HepG2 (cell line): ENCODE measurements around the gene ANK3. TPM values are rescaled to one million over a fixed set of nuclear protein-coding genes. Genes with fewer than 3 reads are reported as not detected.

Experiments used
- AGO1 ChIP-seq: fragments of 200-400 bp; formaldehyde crosslinking; IDR thresholded peaks from 2 replicates; pipeline ENCODE4 v1.6.1; 2017; ENCODE audit warnings: mild to moderate bottlenecking, low read depth, low read length, moderate library complexity; ENCODE audit not compliant: poor library complexity, severe bottlenecking
- ARHGAP35 ChIP-seq: sonication (generic); formaldehyde crosslinking; IDR thresholded peaks from 2 replicates; pipeline ENCODE4 v1.9.0; 2022; ENCODE audit warnings: mild to moderate bottlenecking, inconsistent platforms, moderate library complexity, missing genetic modification reagents, borderline replicate concordance
- DBP ChIP-seq: sonication (generic); formaldehyde crosslinking; IDR thresholded peaks from 2 replicates; pipeline ENCODE4 v1.4.0; 2020; ENCODE audit warnings: missing genetic modification reagents; ENCODE audit errors: not compliant biosample characterization
- FOSL1 ChIP-seq: sonication (generic); formaldehyde crosslinking; IDR thresholded peaks from 2 replicates; pipeline ENCODE4 v1.9.0; 2021; ENCODE audit warnings: missing genetic modification reagents, borderline replicate concordance
- KDM4B ChIP-seq: sonication (generic); formaldehyde crosslinking; IDR thresholded peaks from 2 replicates; pipeline ENCODE4 v1.4.0; 2020; ENCODE audit warnings: missing genetic modification reagents
- RARA ChIP-seq: IDR thresholded peaks from 2 replicates; pipeline ENCODE4 v1.6.1; 2016; ENCODE audit warnings: missing genetic modification reagents, missing compliant biosample characterization
- SMARCC2 ChIP-seq: fragments of 450-650 bp; IDR thresholded peaks from 2 replicates; pipeline ENCODE4 v1.6.1; 2017; ENCODE audit warnings: antibody characterized with exemption, mild to moderate bottlenecking
- SNRNP70 ChIP-seq: fragments of 200-400 bp; formaldehyde crosslinking; IDR thresholded peaks from 2 replicates; pipeline ENCODE4 v1.6.1; 2017; ENCODE audit warnings: mild to moderate bottlenecking, low read depth, low read length, moderate library complexity
- SOX13 ChIP-seq, 3 experiments: fragments of 450-650 bp in 1 of 3; sonication (generic) in 1 of 3; formaldehyde crosslinking in 1 of 3; IDR thresholded peaks in 2 of 3; conservative IDR thresholded peaks in 1 of 3; 2 replicates each; pipeline versions ENCODE4 v1.5.0 to v1.6.1; 2016 to 2020; ENCODE audit warnings: antibody characterized with exemption in 1 of 3, mild to moderate bottlenecking in 1 of 3, missing compliant biosample characterization in 1 of 3, missing genetic modification reagents in 1 of 3, moderate library complexity in 1 of 3
- SOX6 ChIP-seq, 2 experiments: fragments of 450-650 bp in 1 of 2; sonication (generic) in 1 of 2; formaldehyde crosslinking in 1 of 2; IDR thresholded peaks; 2 replicates each; pipeline versions ENCODE4 v1.4.0 to v1.6.1; 2017 to 2020; ENCODE audit warnings: antibody characterized with exemption in 1 of 2, mild to moderate bottlenecking in 1 of 2, missing genetic modification reagents in 1 of 2
- TCF7 ChIP-seq: sonication (generic); IDR thresholded peaks from 2 replicates; pipeline ENCODE4 v1.6.1; 2016; ENCODE audit warnings: antibody characterized with exemption, low read depth
- THAP11 ChIP-seq: IDR thresholded peaks from 2 replicates; pipeline ENCODE4 v1.6.1; 2016; ENCODE audit warnings: missing biosample characterization, missing genetic modification reagents
- TSC22D2 ChIP-seq: sonication (generic); formaldehyde crosslinking; IDR thresholded peaks from 2 replicates; pipeline ENCODE4 v1.5.1; 2020; ENCODE audit warnings: missing genetic modification reagents, mild to moderate bottlenecking, borderline replicate concordance
- ZBTB43 ChIP-seq: sonication (generic); formaldehyde crosslinking; conservative IDR thresholded peaks from 2 replicates; pipeline ENCODE4 v1.4.0; 2020; ENCODE audit warnings: missing genetic modification reagents
- ZKSCAN8 ChIP-seq: IDR thresholded peaks from 2 replicates; pipeline ENCODE4 v1.6.1; 2016; ENCODE audit warnings: borderline replicate concordance, missing genetic modification reagents, missing compliant biosample characterization
- ZSCAN29 ChIP-seq: sonication (generic); formaldehyde crosslinking; conservative IDR thresholded peaks from 2 replicates; pipeline ENCODE4 v1.4.0; 2020; ENCODE audit warnings: mild to moderate bottlenecking, missing genetic modification reagents
- ZSCAN9 ChIP-seq: IDR thresholded peaks from 2 replicates; pipeline ENCODE4 v1.6.1; 2016; ENCODE audit warnings: borderline replicate concordance
- polyA plus RNA-seq, 8 experiments: library from polyadenylated mRNA; depleted of rRNA in 3 of 8; stranded (reverse) in 7 of 8; unstranded in 1 of 8; fragments of >200 nt; fragmentation: Illumina TruSeq in 4 of 8; extraction: Trizol in 4 of 8; gene quantifications; 2 replicates each; pipeline versions ENCODE4 v1.2.1 to v1.2.3, GENCODE V29; 2011 to 2016; ENCODE audit warnings: low read depth in 4 of 8, missing spikeins in 1 of 8, mixed read lengths in 1 of 8; ENCODE audit not compliant: insufficient read depth in 1 of 8
- total RNA-seq, 5 experiments: library from RNA; depleted of rRNA; stranded (reverse); fragments of >200 nt; fragmentation: Illumina TruSeq; extraction: Trizol; gene quantifications; 2 replicates each; pipeline ENCODE4 v1.2.3, GENCODE V29; 2016; ENCODE audit warnings: low read depth in 1 of 5
- TF ChIP-seq, protein P1 (sequence below): sonication (generic); formaldehyde crosslinking; IDR thresholded peaks from 2 replicates; pipeline ENCODE4 v1.4.0; 2020; ENCODE audit warnings: missing genetic modification reagents
- TF ChIP-seq, protein P2 (sequence below): IDR thresholded peaks from 2 replicates; pipeline ENCODE4 v1.4.0; 2020; ENCODE audit warnings: mild to moderate bottlenecking, missing genetic modification reagents

ANK3 gene
- total and polyA plus RNA-seq, 2 of the 13 experiments (the other 11 are each of a cell fraction or from before 2014, with no cell fraction given), result not detected

DNA sequence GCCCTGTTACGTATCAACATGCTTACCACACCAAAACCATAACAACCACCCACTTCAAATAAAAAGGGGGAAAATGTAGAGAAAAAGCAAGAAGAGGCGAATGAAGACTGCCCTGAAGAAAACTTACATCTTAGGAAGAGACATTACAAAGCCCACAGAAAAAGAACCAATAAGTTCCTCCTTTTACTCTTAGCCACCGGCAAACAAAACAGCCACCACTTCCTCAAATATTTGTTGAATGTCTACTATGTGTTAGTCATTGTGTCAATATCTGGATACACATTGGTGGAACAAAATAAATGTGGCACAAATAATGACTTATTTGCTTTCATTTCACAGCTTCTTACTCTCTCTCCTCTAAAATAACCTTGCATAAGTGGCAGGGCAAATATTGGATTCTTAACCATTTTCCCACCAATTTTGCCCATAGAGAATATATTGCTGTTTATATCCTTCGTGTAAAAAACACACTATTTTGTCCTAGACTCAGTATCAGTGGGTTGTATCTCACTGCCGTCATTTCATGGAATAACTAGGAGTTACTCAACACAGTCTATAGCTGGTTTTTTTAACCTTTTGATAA lies 106.8 kb downstream of the ANK3 start (continued):
- TF ChIP-seq SNRNP70 (no peak), SOX13 (IDR thresholded peaks at IDR 0.05) (no peak), SOX13 (CRISPR knock-in tag; conservative IDR thresholded peaks at IDR 0.05 in 1 of 2, IDR thresholded peaks at IDR 0.05 in 1 of 2) (peak in 1 of 2 experiments; percentile 75; a peak in 2 of 4 replicates), ZSCAN9 (0 out of 2 replicates have a peak, but pooled peaks have one; percentile 17), ZBTB43 (0 out of 2 replicates have a peak, but pooled peaks have one; percentile 30), DBP (no peak), ARHGAP35 (CRISPR knock-in tag) (no peak), THAP11 (CRISPR knock-in tag) (0 out of 2 replicates have a peak, but pooled peaks have one; percentile 22), AGO1 (no peak), KDM4B (CRISPR knock-in tag) (no peak), FOSL1 (CRISPR knock-in tag) (peak; percentile 92), TSC22D2 (CRISPR knock-in tag) (no peak), ZKSCAN8 (CRISPR knock-in tag) (0 out of 2 replicates have a peak, but pooled peaks have one; percentile 23), SOX6 (IDR thresholded peaks at IDR 0.05) (no peak), SOX6 (CRISPR knock-in tag; IDR thresholded peaks at IDR 0.05) (peak; percentile 58; the same call in 1 of the 2 replicates), TCF7 (peak; percentile 40), SMARCC2 (0 out of 2 replicates have a peak, but pooled peaks have one; percentile 71), ZSCAN29 (CRISPR knock-in tag) (no peak), RARA (peak; percentile 61; the same call in 1 of the 2 replicates)
- TF ChIP-seq, protein P1, sequence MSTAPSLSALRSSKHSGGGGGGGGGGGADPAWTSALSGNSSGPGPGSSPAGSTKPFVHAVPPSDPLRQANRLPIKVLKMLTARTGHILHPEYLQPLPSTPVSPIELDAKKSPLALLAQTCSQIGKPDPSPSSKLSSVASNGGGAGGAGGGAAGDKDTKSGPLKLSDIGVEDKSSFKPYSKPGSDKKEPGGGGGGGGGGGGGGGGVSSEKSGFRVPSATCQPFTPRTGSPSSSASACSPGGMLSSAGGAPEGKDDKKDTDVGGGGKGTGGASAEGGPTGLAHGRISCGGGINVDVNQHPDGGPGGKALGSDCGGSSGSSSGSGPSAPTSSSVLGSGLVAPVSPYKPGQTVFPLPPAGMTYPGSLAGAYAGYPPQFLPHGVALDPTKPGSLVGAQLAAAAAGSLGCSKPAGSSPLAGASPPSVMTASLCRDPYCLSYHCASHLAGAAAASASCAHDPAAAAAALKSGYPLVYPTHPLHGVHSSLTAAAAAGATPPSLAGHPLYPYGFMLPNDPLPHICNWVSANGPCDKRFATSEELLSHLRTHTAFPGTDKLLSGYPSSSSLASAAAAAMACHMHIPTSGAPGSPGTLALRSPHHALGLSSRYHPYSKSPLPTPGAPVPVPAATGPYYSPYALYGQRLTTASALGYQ (CRISPR knock-in tag), result peak; percentile 76; the same call in 1 of the 2 replicates
- TF ChIP-seq, protein P2, sequence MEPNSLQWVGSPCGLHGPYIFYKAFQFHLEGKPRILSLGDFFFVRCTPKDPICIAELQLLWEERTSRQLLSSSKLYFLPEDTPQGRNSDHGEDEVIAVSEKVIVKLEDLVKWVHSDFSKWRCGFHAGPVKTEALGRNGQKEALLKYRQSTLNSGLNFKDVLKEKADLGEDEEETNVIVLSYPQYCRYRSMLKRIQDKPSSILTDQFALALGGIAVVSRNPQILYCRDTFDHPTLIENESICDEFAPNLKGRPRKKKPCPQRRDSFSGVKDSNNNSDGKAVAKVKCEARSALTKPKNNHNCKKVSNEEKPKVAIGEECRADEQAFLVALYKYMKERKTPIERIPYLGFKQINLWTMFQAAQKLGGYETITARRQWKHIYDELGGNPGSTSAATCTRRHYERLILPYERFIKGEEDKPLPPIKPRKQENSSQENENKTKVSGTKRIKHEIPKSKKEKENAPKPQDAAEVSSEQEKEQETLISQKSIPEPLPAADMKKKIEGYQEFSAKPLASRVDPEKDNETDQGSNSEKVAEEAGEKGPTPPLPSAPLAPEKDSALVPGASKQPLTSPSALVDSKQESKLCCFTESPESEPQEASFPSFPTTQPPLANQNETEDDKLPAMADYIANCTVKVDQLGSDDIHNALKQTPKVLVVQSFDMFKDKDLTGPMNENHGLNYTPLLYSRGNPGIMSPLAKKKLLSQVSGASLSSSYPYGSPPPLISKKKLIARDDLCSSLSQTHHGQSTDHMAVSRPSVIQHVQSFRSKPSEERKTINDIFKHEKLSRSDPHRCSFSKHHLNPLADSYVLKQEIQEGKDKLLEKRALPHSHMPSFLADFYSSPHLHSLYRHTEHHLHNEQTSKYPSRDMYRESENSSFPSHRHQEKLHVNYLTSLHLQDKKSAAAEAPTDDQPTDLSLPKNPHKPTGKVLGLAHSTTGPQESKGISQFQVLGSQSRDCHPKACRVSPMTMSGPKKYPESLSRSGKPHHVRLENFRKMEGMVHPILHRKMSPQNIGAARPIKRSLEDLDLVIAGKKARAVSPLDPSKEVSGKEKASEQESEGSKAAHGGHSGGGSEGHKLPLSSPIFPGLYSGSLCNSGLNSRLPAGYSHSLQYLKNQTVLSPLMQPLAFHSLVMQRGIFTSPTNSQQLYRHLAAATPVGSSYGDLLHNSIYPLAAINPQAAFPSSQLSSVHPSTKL (CRISPR knock-in tag), result peak; percentile 92
